HepG2 (cell line): ENCODE data around the gene TCEA3. TPM values are rescaled to one million over a fixed set of nuclear protein-coding genes. Genes with fewer than 3 reads are reported as not detected.

Experiments
- ATAC-seq: fragments of 200-7000 bp; cut with Tn5 transposase; 3 replicates; pipeline ENCODE4 v1.9.1; 2020; ENCODE audit warnings: mild to moderate bottlenecking, moderate library complexity
- BruUV-seq: library from RNA; stranded (reverse); fragments of 400-500 nt; replicated peaks from 2 replicates; lab custom pipeline; 2021; lab: Mats Ljungman, UMichigan
- CTCF ChIA-PET: fragments of 300-600 bp; formaldehyde crosslinking; extraction: SDS; loops from one replicate; lab custom pipeline; 2021; ENCODE audit warnings: low total read pairs, inconsistent platforms, low intra/inter-chr PET ratio; lab: Yijun Ruan, JAX
- POLR2A ChIA-PET: fragments of 350-600 bp; sonication (Branson Sonifier 250); formaldehyde crosslinking; loops from one replicate; lab custom pipeline; 2020; ENCODE audit warnings: antibody characterized with exemption, inconsistent platforms; lab: Yijun Ruan, JAX
- DNase-seq: peaks from one replicate; pipeline ENCODE4 v3.0.0-alpha.2; 2015; ENCODE audit warnings: low spot score
- FAIRE-seq: peaks from 3 replicates; lab custom pipeline; 2011; peaks lifted over from hg19 to GRCh38; lab: Jason Lieb, UNC
- H2AFZ ChIP-seq: one replicate; pipeline ENCODE4 v1.6.1; 2011; ENCODE audit warnings: low read length, inconsistent platforms
- H3K27ac ChIP-seq: fragments of 300-600 bp; 3 replicates; pipeline ENCODE4 v1.8.0; 2011; ENCODE audit warnings: mixed run types, mild to moderate bottlenecking, mixed read lengths, low read length, inconsistent platforms; ENCODE audit not compliant: insufficient read depth; ENCODE audit errors: extremely low read length
- H3K27me3 ChIP-seq, 2 experiments: fragments of 200-600 bp in 1 of 2; 2 replicates in 1 of 2; 3 replicates in 1 of 2; pipeline versions ENCODE4 v1.6.0 to v1.8.0; 2011; ENCODE audit warnings: low read length in 2 of 2, mild to moderate bottlenecking in 2 of 2, moderate library complexity in 2 of 2, inconsistent platforms in 1 of 2; ENCODE audit not compliant: insufficient read depth in 2 of 2, control insufficient read depth in 1 of 2
- H3K36me3 ChIP-seq, 2 experiments: fragments of 200-600 bp in 1 of 2; replicated peaks in 1 of 2; 2 replicates in 1 of 2; 3 replicates in 1 of 2; pipeline versions ENCODE4 v1.5.1 to v1.8.0; 2011; ENCODE audit warnings: low read length in 2 of 2, inconsistent platforms in 1 of 2; ENCODE audit not compliant: insufficient read depth in 2 of 2, control insufficient read depth in 1 of 2
- H3K4me1 ChIP-seq: 2 replicates; pipeline ENCODE4 v1.5.1; 2012; ENCODE audit warnings: low read length, inconsistent platforms; ENCODE audit not compliant: insufficient read depth
- H3K4me2 ChIP-seq: 2 replicates; pipeline ENCODE4 v1.6.0; 2011; ENCODE audit warnings: low read depth, low read length, inconsistent platforms
- H3K4me3 ChIP-seq, 3 experiments: fragments of 200-600 bp in 1 of 3; sonication (generic), shearing (Covaris generic) in 1 of 3; replicated peaks in 1 of 3; 2 replicates each; pipeline ENCODE4 v1.5.1; 2011 to 2016; ENCODE audit warnings: low read length in 3 of 3, inconsistent platforms in 2 of 3, low read depth in 2 of 3, mild to moderate bottlenecking in 2 of 3, control low read depth in 1 of 3, mixed read lengths in 1 of 3; ENCODE audit not compliant: insufficient read depth in 1 of 3
- H3K79me2 ChIP-seq: one replicate; pipeline ENCODE4 v1.6.1; 2011; ENCODE audit warnings: low read length, inconsistent platforms; ENCODE audit not compliant: insufficient read depth
- H3K9ac ChIP-seq: 2 replicates; pipeline ENCODE4 v1.6.0; 2011; ENCODE audit warnings: mild to moderate bottlenecking, low read depth, low read length, inconsistent platforms; ENCODE audit not compliant: insufficient read depth
- H3K9me3 ChIP-seq: 2 replicates; pipeline ENCODE4 v1.5.1; 2012; ENCODE audit warnings: mild to moderate bottlenecking, low read length
- H4K20me1 ChIP-seq: 2 replicates; pipeline ENCODE4 v1.6.0; 2011; ENCODE audit warnings: inconsistent platforms, mild to moderate bottlenecking, low read length, moderate library complexity; ENCODE audit not compliant: insufficient read depth
- HDAC6 ChIP-seq: fragments of 200-600 bp; sonication (generic); IDR thresholded peaks from 2 replicates; pipeline ENCODE4 v1.7.0; 2017; ENCODE audit warnings: mild to moderate bottlenecking, antibody characterized with exemption, low read length, low read depth
- HMGXB4 ChIP-seq, 2 experiments: sonication (generic) in 1 of 2; formaldehyde crosslinking in 1 of 2; IDR thresholded peaks; 2 replicates each; pipeline versions ENCODE4 v1.4.0 to v1.6.1; 2018 to 2020; ENCODE audit warnings: missing genetic modification reagents in 2 of 2, borderline replicate concordance in 1 of 2, low read depth in 1 of 2, mild to moderate bottlenecking in 1 of 2, missing biosample characterization in 1 of 2
- MIXL1 ChIP-seq: IDR thresholded peaks from 2 replicates; pipeline ENCODE4 v1.6.1; 2016
- NFYC ChIP-seq: IDR thresholded peaks from 2 replicates; pipeline ENCODE4 v1.6.1; 2016; ENCODE audit warnings: missing genetic modification reagents, missing compliant biosample characterization
- ZNF839 ChIP-seq: sonication (generic); formaldehyde crosslinking; IDR thresholded peaks from 2 replicates; pipeline ENCODE4 v1.4.0; 2020; ENCODE audit warnings: missing genetic modification reagents, mild to moderate bottlenecking, borderline replicate concordance
- WGBS: methylation state at CpG from one replicate; pipeline ENCODE4 v1.1.6; 2017; ENCODE audit warnings: low lambda C conversion rate; 5-methylcytosine and 5-hydroxymethylcytosine counted together
- in situ Hi-C: cut with HindIII; loops from 2 replicates; pipeline ENCODE4 v1.10.0; 2017; ENCODE audit warnings: low pct_unique_long_range_greater_than_20kb; ENCODE audit not compliant: extremely low pct_ligation_motif_present
- intact Hi-C: fragments of 100-400 bp; cut with micrococcal nuclease; formaldehyde crosslinking; loops from one replicate; pipeline ENCODE4 v1.10.0; 2022; ENCODE audit not compliant: unreplicated experiment
- polyA plus RNA-seq, 8 experiments: library from polyadenylated mRNA; depleted of rRNA in 3 of 8; stranded (reverse) in 7 of 8; unstranded in 1 of 8; fragments of >200 nt; fragmentation: Illumina TruSeq in 4 of 8; extraction: Trizol in 4 of 8; gene quantifications; 2 replicates each; pipeline versions ENCODE4 v1.2.1 to v1.2.3, GENCODE V29; 2011 to 2016; ENCODE audit warnings: low read depth in 4 of 8, missing spikeins in 1 of 8, mixed read lengths in 1 of 8; ENCODE audit not compliant: insufficient read depth in 1 of 8
- total RNA-seq, 5 experiments: library from RNA; depleted of rRNA; stranded (reverse); fragments of >200 nt; fragmentation: Illumina TruSeq; extraction: Trizol; gene quantifications; 2 replicates each; pipeline ENCODE4 v1.2.3, GENCODE V29; 2016; ENCODE audit warnings: low read depth in 1 of 5

Gene TCEA3
- total and polyA plus RNA-seq, 2 of the 13 experiments (the other 11 are each of a cell fraction or from before 2014, with no cell fraction given), result 55.5 to 84.6 TPM

- in situ Hi-C loops, result no loop called here
- H3K4me2 ChIP-seq, result no peak overlapping the region
These were observed 23.2 kb downstream of the TCEA3 start for GRCh38 chr1:23401313-23401712.

More at GRCh38 chr1:23401313-23401712, 23.2 kb downstream of the TCEA3 start:
- ATAC-seq (no peak), FAIRE-seq (no peak), DNase-seq (no peak)
- no peaks in the 10 kb centered on the region for H3K9me3 ChIP-seq
- no peaks in the 10 kb centered on the region for H3K27me3 ChIP-seq
- ChIA-PET POLR2A (no interaction called here), CTCF (no interaction called here)
- no peaks in the 10 kb centered on the region for H4K20me1 ChIP-seq
- H3K4me1 ChIP-seq, result 0 out of 2 replicates have a peak, but pooled peaks cover under 1% of the 10 kb centered on the region
- intact Hi-C loops, result no loop called here
- WGBS, result 100% methylated on average over 6 of the region's 6 CpGs
- no peak overlapping the region for H2AFZ ChIP-seq
- H3K36me3 ChIP-seq, result peaks cover 20 to 79% of the 10 kb centered on the region in 2 experiments
- no peak overlapping the region for H3K4me3 ChIP-seq
- no peak overlapping the region for H3K9ac ChIP-seq
- no peak for TF ChIP-seq ZNF839 (CRISPR knock-in tag)
- TF ChIP-seq NFYC (CRISPR knock-in tag), result no peak
- TF ChIP-seq HDAC6, result no peak
- TF ChIP-seq HMGXB4 (CRISPR knock-in tag; IDR thresholded peaks at IDR 0.05; ENCODE audit: borderline replicate concordance in 1 of 2, low read depth in 1 of 2), result no peak
- TF ChIP-seq MIXL1 (CRISPR knock-in tag), result no peak
- BruUV-seq, result no TSS peak
- H3K27ac ChIP-seq, result no peak overlapping the region
- no peaks in the 10 kb centered on the region for H3K79me2 ChIP-seq
